Activated CD4-positive, alpha-beta T cell treated with anti-CD3 and anti-CD28 coated beads, Interleukin-2, Interleukin-6, amounts not matched to agents 100 ng/mL and 50 ng/mL, durations not matched to agents 16 hours and 8 hours (primary cell): ENCODE measurements around the gene HOXB8.

Experiments
- DNase-seq: peaks from one replicate; pipeline ENCODE4 v3.0.0-alpha.2; 2020

Gene HOXB8

GRCh38 chr17:48615047-48615962 lies at the start of gene HOXB8:
Gene HOXB8, minus strand, starts transcription at chr17:48615292. Its CDS starts 588 bp downstream, at chr17:48614704.
- DNase-seq, result no peak

GRCh38 chr17:48663134-48663924 lies 48.2 kb upstream of the HOXB8 start:
- DNase-seq, result no peak

- no peak for DNase-seq
Observed at GRCh38 chr17:48655913-48656312, 40.8 kb upstream of the HOXB8 start.

GRCh38 chr17:48649741-48650140 lies 34.6 kb upstream of the HOXB8 start:
- no peak for DNase-seq

GRCh38 chr17:48647963-48648245 lies 32.8 kb upstream of the HOXB8 start:
- no peak for DNase-seq

GRCh38 chr17:48647103-48647962 lies 32.2 kb upstream of the HOXB8 start:
- DNase-seq, result no peak

- DNase-seq, result no peak
Observed at GRCh38 chr17:48646183-48647102, 31.4 kb upstream of the HOXB8 start.

GRCh38 chr17:48645639-48646182 lies 30.6 kb upstream of the HOXB8 start:
- DNase-seq, result no peak

- DNase-seq, result no peak
Observed at GRCh38 chr17:48644910-48645557, 29.9 kb upstream of the HOXB8 start.

GRCh38 chr17:48644159-48644558 lies 29.1 kb upstream of the HOXB8 start:
- DNase-seq, result no peak

- DNase-seq, result no peak
Observed at GRCh38 chr17:48643697-48644012, 28.6 kb upstream of the HOXB8 start.

GRCh38 chr17:48642843-48643696 lies 28.0 kb upstream of the HOXB8 start:
- DNase-seq, result no peak

- no peak for DNase-seq
Observed at GRCh38 chr17:48642059-48642842, 27.2 kb upstream of the HOXB8 start.

- DNase-seq, result no peak
Observed at GRCh38 chr17:48641541-48642058, 26.5 kb upstream of the HOXB8 start.

GRCh38 chr17:48640858-48641180 lies 25.7 kb upstream of the HOXB8 start:
- DNase-seq, result no peak

GRCh38 chr17:48639982-48640857 lies 25.1 kb upstream of the HOXB8 start:
- no peak for DNase-seq

GRCh38 chr17:48639136-48639535 lies 24.0 kb upstream of the HOXB8 start:
- no peak for DNase-seq
